Fibroblast of skin of left quadriceps (primary cell): Measurements from ENCODE around the gene P2RX3.

Experiments
- DNase-seq, 2 experiments: peaks; one replicate each; pipeline ENCODE4 v3.0.0-alpha.2; 2013; ENCODE audit warnings: low read depth in 2 of 2

P2RX3 gene

DNA sequence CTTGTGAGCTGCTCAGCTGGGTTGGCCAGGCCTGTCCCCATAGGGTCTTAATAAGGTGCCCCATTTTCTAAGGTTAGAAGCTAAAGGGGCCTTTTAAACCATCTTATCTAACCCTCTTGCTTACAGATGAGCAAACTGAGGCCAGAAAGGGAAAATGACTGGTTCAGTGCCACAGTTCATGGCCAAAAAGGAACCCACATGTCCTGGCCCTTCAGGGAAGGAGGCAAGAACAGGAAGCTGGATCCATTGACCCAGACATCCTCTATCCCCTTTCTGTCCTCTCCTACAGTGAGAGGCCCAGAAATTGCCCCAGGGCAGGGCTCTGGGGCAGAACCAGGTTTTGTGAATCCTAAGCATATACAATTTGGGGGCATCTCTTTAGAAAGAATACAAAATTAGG is 32.8 kb downstream of the P2RX3 start:
- no peak for DNase-seq

DNA sequence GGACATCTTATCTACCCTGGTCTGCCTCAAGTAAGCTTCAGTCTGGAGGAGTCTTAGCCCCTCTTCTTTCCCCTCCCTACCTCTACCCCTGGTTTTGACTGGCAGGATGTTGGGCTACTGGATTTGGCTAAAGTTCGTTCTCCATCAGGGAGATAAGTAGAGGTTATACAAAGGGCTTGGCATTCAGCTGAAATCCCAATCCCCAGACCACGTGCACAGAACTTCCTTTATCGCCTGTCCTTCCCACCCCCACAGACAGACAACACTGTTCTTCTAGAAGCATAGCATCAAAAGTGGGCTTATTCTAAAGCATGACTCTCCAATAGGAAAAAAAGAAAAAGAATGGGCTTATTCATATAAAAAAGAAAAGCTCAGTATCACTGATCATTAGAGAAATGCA is 35.0 kb downstream of the P2RX3 start:
- no peak for DNase-seq

- no peak for DNase-seq
These were observed 36.8 kb downstream of the P2RX3 start for GRCh38 chr11:57374966-57375365.

GRCh38 chr11:57375490-57375889 is 37.3 kb downstream of the P2RX3 start:
- no peak for DNase-seq

- DNase-seq = no peak
These were observed 38.2 kb downstream of the P2RX3 start for GRCh38 chr11:57376095-57377090.

DNA sequence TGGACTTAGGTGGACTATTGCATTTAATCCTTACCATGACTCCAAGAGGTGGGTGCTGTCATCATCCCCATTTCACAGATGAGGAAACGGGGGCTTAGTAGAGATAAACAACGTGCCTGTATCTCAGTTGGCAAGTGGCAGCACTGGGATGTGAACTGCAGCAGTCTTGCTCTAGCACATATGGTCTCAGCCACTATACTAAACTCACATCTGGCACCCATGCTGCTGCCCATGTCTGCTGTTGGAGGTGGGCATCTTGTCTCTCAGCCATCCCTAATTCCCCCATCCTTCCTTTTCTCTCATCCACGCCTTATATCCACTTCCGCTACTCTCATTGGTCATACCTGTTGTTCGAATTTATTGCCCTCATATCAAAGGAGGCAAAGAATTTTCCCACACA is 39.0 kb downstream of the P2RX3 start:
- no peak for DNase-seq

DNA sequence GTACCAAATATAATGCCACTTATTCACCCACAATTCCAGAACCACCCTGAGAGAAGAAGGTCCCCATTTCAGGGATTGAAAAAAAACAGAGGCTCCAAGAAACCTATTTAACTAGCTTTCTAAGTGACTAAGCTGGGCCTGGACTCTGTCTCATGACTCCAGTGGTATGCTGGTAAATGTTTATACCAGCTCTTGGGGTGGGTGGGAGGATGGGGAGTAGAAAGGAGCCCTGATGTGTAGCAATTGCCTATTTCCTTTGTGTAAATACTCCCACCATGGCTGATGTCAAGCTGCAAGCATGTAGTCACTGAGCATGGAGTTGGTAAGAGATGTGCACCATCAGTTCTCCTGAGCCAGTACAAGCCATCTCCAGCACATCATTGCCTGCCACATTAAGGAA is 40.0 kb downstream of the P2RX3 start:
- DNase-seq = no peak

GRCh38 chr11:57379732-57380131 is 41.6 kb downstream of the P2RX3 start:
- no peak for DNase-seq

- DNase-seq = no peak
These were observed 42.8 kb downstream of the P2RX3 start, which contains the start of gene PRG3 for GRCh38 chr11:57380975-57381374. TSS of gene PRG3 (minus strand) at chr11:57381150. CDS start at chr11:57380708, 442 bp downstream.

DNA sequence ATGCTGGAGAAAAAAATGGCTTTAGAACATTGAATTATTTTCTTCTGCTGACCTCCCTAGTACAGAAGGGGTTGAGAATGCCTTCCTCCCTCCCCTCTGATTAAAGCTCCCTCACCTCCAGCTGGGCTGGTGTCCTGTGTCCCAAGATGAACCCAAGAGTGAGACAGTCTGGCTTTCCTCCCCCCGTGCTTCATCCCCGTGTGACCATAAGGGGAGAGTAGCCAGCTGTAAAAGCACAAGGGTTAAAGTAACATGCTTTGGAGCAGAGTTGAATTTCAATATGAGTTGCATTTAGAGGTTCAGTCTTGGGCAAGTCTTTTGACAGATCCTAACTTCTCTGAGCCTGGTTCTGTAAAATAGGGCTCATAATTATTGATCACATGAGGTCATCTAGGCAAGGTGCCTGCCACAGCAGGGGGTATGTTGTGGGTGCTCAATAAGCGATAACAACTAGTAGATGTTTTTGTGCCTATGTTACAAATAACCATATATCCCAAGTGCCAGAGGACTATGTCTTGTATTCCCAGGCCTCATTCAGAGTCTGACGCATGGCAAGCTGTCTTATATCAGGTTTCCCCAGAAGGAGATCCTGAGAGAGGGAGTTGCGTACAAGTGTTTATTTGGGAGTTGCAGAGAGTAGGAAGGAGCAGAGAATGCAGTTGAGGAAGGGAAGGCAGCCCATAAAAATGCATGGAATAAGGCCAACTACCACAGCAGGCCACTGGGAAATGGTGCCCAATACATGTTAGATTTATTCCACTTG is 48.2 kb downstream of the P2RX3 start:
- no peak for DNase-seq

DNA sequence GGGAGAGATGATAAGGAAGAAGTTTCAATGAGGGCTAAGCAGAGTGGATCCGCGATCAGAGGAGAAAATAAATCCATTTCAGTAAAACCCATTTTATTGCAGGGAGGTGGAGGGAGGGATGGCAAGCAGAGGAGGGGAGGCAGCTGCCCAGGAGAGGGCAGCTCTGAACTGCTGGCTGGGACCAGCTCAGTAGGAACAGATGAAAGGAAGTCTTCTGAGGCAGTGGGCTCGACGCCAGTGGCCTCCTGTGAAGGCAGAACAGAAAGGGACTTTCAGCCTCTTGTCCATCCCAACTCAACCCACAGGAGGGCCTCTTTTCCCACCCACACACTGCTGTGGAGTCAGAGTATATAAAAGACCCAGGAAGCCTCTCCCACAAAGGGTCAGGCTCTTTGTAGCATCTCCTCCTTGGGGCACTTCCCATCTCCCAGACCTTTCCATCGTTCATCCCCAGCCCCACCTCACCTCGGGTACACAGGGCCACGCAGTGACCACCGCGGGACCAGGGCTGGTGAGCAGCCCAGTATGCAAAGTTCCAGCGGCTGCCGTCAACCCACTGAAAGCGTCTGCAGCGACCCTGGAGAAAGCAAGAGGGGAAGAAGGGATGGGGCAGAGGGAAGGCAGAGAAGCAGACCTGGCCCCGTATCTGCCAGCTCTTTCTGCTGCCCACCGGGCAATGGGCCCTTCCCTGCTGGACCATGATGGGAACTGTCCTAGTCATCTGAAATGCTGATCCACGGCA is 49.3 kb downstream of the P2RX3 start:
- DNase-seq = no peak

- no peak for DNase-seq
These were observed 52.4 kb downstream of the P2RX3 start, which contains the start of gene PRG2 for GRCh38 chr11:57390535-57390934. TSS of gene PRG2 (minus strand) at chr11:57390650. CDS start at chr11:57389944, 706 bp downstream.

DNA sequence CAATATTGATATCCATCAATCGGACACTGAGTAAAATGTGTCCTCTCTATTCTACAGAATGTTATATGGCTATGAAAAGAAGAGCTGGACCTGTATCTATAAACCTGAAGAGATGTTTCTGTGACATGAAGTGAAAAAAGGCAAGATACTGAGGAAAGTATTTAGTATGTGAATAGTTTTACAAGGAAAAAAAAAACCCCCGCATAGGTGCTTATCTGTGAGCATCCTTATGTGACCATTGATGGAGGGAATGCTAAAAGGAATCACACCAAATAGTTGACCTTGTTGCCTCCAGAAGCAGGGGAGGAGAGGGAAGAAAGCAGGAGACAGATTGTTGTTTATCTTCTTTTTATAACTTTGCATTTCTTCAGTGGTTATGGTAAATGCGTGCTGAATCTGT is 53.0 kb downstream of the P2RX3 start:
- no peak for DNase-seq

DNA sequence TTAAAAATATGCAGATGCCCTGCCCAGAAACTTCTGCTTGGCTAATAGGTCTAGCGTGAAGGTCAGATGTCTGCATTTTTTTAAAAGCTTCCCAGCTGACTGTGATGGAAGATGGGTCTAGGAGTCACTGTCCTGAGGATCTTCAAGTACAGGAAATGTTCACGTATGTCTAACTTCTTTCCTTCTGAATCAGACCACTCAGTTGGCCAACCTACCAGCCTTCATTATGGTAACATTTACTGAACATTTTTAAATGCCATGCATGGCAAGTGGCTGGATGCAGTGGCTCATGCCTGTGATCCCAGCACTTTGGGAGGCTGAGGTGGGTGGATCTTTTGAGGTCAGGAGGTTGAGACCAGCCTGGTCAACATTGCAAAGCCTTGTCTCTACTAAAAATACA is 53.4 kb downstream of the P2RX3 start:
- no peak for DNase-seq

DNA sequence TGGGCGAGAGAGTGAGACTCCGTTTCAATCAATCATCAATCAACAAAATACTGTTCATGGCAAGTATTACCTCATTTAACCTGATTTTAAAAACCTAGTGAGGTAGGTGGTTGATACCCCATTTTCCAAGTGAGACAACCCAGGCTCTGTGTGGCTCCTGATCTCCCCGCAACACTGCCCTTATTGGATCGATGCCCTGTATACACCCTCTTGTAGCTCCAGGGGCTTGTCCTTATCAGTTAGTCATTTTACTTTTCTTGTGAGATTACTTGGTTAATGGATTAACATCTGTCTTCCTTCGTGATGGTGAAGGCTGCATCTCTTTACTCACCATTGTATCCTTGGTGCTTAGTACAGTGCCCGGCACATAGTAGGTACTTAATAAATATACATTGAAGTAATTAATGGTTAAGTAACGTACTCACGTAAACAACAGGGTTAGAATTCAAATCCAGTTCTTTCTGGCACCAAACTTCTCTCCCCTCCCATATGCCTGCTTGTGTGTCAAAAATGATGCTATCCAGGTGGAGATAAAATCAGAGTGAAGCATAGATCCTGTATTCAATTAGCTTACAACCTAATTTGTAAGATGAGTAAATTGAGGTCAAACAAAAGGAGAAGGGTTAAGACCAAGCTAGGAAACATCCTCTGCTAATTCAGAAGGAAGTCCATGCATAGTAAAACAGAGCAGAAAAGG is 54.1 kb downstream of the P2RX3 start:
- DNase-seq = no peak

DNA sequence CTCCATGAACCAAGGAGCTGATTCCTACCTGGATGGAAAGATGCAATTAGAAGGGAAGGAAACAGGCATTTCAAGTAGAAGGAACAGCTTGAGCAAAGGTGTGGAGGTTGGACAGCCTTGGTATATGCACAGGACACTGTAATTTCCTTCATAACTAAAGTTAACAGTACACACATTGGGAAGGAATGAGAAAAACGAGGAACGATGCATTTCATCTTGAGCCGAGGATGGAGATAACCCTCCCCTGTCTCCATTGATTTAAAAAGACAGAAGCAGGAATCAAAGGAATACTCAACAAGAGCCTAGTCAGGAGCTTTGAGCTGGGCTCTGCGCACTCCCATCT is 54.6 kb downstream of the P2RX3 start:
- no peak for DNase-seq

GRCh38 chr11:57394203-57394965 is 56.2 kb downstream of the P2RX3 start:
- DNase-seq = no peak

- DNase-seq = no peak
These were observed 57.9 kb downstream of the P2RX3 start for GRCh38 chr11:57395905-57396623.

GRCh38 chr11:57396744-57397143 is 58.6 kb downstream of the P2RX3 start:
- no peak for DNase-seq

DNA sequence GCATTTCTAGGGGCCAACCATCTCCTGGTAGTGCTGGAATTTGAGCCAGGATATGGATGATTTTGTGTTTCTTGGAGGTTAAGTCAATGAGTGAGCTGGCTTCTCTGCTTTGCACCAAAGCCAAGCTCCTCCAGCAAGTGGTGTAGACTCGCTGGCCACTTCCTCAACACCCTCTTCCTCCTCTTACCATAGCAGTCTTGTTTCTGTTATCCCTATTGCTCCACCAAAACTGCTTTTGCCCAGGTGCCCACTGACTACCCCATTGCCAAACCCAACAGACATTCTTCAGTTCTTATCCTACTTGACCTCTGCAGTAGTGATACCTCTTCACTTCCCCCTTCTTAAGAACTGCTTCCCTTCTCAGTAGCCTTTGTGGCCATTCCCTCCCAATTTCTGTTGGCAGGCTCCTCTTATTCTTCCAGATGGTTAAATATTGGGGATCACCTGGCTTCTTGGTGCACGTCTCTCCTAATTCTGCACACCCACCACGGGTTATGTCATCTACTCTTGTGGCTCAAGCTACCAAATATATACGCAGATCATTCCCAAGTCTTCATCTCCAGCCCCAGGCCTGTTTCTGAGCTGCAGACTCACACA is 59.3 kb downstream of the P2RX3 start:
- DNase-seq = no peak
